Heart right ventricle (tissue), 16 donors: ENCODE measurements around the gene MON1A. TPM values are rescaled to one million over a fixed set of nuclear protein-coding genes. Genes with fewer than 3 reads are reported as not detected.
"Not testable (repeated sequence)": the region's sequence is repeated elsewhere in the genome, so short reads cannot be mapped to it uniquely, and the experiment has no call there.

ENCODE experiments used
- ATAC-seq, 8 donors: fragments of 200-7000 bp; cut with Tn5 transposase; one replicate each; pipeline ENCODE4 v1.9.1; 2020; ENCODE audit warnings: mild to moderate bottlenecking in 8 of 8, moderate library complexity in 8 of 8, moderate number of reproducible peaks in 1 of 8
- DNase-seq, 2 donors: peaks; one replicate each; pipeline ENCODE4 v3.0.0-alpha.2; 2020
- H3K27ac ChIP-seq, 10 donors: fragments of 200-600 bp; sonication (generic) in 2 of 10; one replicate each; pipeline versions ENCODE4 v1.5.0 to v1.8.0; 2020 to 2022; ENCODE audit warnings: mild to moderate bottlenecking in 3 of 10
- H3K27me3 ChIP-seq, 7 donors: fragments of 200-600 bp; one replicate each; pipeline ENCODE4 v1.8.0; 2021 to 2022; ENCODE audit warnings: mild to moderate bottlenecking in 2 of 7
- H3K36me3 ChIP-seq, 9 donors: fragments of 200-600 bp; sonication (generic) in 1 of 9; one replicate each; pipeline versions ENCODE4 v1.5.0 to v1.8.0; 2020 to 2022; ENCODE audit warnings: mild to moderate bottlenecking in 2 of 9
- H3K4me1 ChIP-seq, 9 donors: fragments of 200-600 bp; sonication (generic) in 1 of 9; one replicate each; pipeline versions ENCODE4 v1.5.0 to v1.8.0; 2020 to 2022; ENCODE audit warnings: mild to moderate bottlenecking in 4 of 9
- H3K4me3 ChIP-seq, 10 donors: fragments of 200-600 bp; sonication (generic) in 2 of 10; one replicate each; pipeline versions ENCODE4 v1.5.0 to v1.8.0; 2020 to 2022; ENCODE audit warnings: mild to moderate bottlenecking in 7 of 10, moderate library complexity in 2 of 10
- H3K9me3 ChIP-seq, 11 donors: fragments of 200-600 bp in 10 of 11; sonication (generic) in 2 of 11; one replicate each; pipeline versions ENCODE4 v1.5.0 to v1.8.0; 2013 to 2022; ENCODE audit warnings: mild to moderate bottlenecking in 2 of 11, control low read depth in 1 of 11, moderate library complexity in 1 of 11
- WGBS, 2 donors: extraction: QIAGEN DNeasy Blood & Tissue Kit; methylation state at CpG; one replicate each; pipeline ENCODE4 v1.1.7; 2013; ENCODE audit warnings: inconsistent platforms in 1 of 2; 5-methylcytosine and 5-hydroxymethylcytosine counted together
- intact Hi-C, 10 donors: fragments of 100-400 bp; cut with DNase I; formaldehyde crosslinking; loops; one replicate each; pipeline versions ENCODE4 v1.11.1 to v1.14.2; 2022
- polyA plus RNA-seq, 2 donors: library from polyadenylated mRNA; stranded (reverse); fragments of 200-250 nt; gene quantifications; one replicate each; pipeline ENCODE4 v1.2.3, GENCODE V29; 2013
- total RNA-seq, 10 donors: library from RNA; stranded (reverse); fragmentation: NEBNext Ultra II Directional in 3 of 10; extraction: Animal tissue kit (Norgen Biotek cat#: 25700) in 3 of 10; gene quantifications; one replicate each; pipeline versions ENCODE4 v1.2.1 to v1.2.4, GENCODE V29; 2021 to 2023
- TF ChIP-seq, protein P1 (sequence below), 9 donors: fragments of 200-600 bp; sonication (generic) in 2 of 9; IDR thresholded peaks; one replicate each; pipeline versions ENCODE4 v1.5.0 to v1.8.0; 2021 to 2022; ENCODE audit warnings: antibody characterized with exemption in 9 of 9, mild to moderate bottlenecking in 5 of 9, moderate library complexity in 1 of 9
- donor health status: Arrhythmogenic right ventricular cardiomyopathy.
- donor health status: ischemic (EF 13 %, LVEDD 7.1; RV severe dilation, severe dysfunction).
- donor health status: healthy with polysubstance abuse.
- donor health status: DM: no; HTN: yes; CAD: no.
- donor health status: DM: no; HTN: no; CAD: no.
- donor health status: ischemic (EF 25% LVEDD 6.9; RV normal size, moderate dysfunction).
- donor health status: ischemic (EF 25% LVEDD 5.7; RV mildly dilated, moderate dysfunction).
- donor health status: healthy.
- donor health status: DM: yes; HTN: yes; CAD: no.
- donor health status: Ischemic cardiomyopathy.
- donor health status: ischemic (EF 35%, LVEDD 5.7; RV mildly dilated, moderate dysfunction).
- donor health status: nonischemic (EF 11% LVEDD 7.7; RV severe dilation, severe dysfunction).
- donor health status: DM: yes; HTN: yes; CAD: no.
- donor health status: PGD.
- donor health status: ischemic (EF 29% LVEDD 5.4; RV normal size, mild dysfunction).
- donor health status: nonischemic (EF 23%, LVEDD 6.1; RV moderate dilation, normal function).

The MON1A gene
- total and polyA plus RNA-seq, 12 donors = 5.3 to 10.6 (median 6.7) TPM

DNA sequence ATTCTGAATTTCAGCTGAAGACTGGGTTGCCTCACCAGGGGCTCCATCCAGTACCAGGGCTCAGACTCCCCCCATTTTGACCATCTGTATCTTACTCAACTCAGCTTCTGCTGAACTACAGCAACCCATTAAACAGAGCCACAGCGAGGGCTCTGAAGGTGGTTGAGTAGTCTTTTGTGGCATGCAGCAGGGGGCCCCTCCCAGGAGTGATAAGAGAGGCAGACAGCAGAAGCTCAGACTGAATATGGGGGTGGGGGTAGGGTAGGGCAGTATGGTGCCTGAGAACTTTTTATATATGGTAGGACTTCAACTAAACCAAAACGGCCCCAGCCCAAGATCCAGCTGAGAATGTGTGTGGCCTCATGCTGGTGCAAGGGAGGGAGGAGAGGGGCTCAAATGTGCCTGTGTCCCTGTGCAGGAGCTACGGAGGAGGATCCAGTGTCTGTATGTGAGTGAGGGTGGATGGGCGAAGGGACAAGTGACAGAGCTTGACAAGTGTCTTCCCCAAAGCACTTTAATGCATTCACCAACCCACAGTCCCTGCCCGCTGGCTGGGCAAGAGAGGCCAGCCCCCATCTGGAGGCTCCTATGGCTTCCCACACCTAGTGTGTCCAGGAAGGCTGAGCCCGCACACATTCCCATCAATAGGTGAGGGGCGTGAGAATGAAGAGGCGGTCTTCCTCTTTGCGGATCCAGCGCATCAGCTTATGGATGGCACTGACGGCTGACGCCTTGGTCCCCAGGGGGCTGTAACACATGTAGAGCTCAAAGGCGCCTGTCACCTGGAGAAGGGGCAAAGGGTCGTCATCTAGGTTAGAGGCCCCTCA lies 21.0 kb downstream of the MON1A start:
- no peak overlapping the region for H3K4me3 ChIP-seq
- DNase-seq (no peak), ATAC-seq (no peak)
- intact Hi-C loops = loop anchor here (5.0 to 10.0 kb wide), 9 partner anchors 54 to 371 kb away; partner anchors contain the start of genes INKA1 (in 3 of the 10), CDHR4 (in 1 of the 10), GMPPB (in 1 of the 10) and TRAIP (in 1 of the 10)
- H3K4me1 ChIP-seq = peaks cover 2 to 32% (median 24%) of the 10 kb centered on the region in 9 donors
- 90 to 92% methylated on average over 14 of the region's 14 CpGs for WGBS, 2 donors
- peaks cover 0 to 52% (median 11%) of the 10 kb centered on the region in 9 donors for H3K36me3 ChIP-seq
- H3K9me3 ChIP-seq = no peaks in the 10 kb centered on the region
- TF ChIP-seq, protein P1, sequence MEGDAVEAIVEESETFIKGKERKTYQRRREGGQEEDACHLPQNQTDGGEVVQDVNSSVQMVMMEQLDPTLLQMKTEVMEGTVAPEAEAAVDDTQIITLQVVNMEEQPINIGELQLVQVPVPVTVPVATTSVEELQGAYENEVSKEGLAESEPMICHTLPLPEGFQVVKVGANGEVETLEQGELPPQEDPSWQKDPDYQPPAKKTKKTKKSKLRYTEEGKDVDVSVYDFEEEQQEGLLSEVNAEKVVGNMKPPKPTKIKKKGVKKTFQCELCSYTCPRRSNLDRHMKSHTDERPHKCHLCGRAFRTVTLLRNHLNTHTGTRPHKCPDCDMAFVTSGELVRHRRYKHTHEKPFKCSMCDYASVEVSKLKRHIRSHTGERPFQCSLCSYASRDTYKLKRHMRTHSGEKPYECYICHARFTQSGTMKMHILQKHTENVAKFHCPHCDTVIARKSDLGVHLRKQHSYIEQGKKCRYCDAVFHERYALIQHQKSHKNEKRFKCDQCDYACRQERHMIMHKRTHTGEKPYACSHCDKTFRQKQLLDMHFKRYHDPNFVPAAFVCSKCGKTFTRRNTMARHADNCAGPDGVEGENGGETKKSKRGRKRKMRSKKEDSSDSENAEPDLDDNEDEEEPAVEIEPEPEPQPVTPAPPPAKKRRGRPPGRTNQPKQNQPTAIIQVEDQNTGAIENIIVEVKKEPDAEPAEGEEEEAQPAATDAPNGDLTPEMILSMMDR (IDR thresholded peaks at IDR 0.05) = no peak
- no peaks in the 10 kb centered on the region for H3K27me3 ChIP-seq
- H3K27ac ChIP-seq = no peak overlapping the region

- intact Hi-C loops = loop anchor here (2.0 to 10.0 kb wide), 10 partner anchors 51 to 369 kb away; partner anchors contain the start of genes INKA1 (in 7 of the 10), CDHR4 (in 1 of the 10), GMPPB (in 1 of the 10) and TRAIP (in 1 of the 10)
- WGBS, 2 donors = 18 to 19% methylated on average over 15 of the region's 15 CpGs
- peak; percentile 49 to 54 for DNase-seq
Observed at GRCh38 chr3:49906073-49906743, 23.4 kb downstream of the MON1A start.

DNA sequence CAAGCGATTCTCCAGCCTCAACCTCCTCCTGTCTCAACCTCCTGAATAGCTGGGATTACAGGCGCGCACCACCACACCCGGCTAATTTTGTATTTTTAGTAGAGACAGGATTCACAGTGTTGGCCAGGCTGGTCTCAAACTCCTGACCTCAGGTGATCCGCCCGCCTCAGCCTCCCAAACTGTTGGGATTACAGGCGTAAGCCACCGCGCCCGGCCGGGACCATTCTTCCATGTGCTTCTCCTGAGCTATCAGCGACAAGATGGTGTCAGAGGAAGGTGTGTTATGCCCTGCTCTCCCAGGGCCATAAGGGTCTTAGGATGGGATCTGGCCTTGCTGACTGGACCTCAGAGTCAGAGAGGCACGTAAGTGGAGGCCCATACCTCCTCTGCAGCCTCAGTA lies 25.2 kb downstream of the MON1A start:
- not testable (repeated sequence) for ATAC-seq, H3K27me3 ChIP-seq, DNase-seq, H3K4me3 ChIP-seq, H3K9me3 ChIP-seq
- peaks cover 8 to 61% (median 39%) of the 10 kb centered on the region in 9 donors for H3K4me1 ChIP-seq
- H3K36me3 ChIP-seq = peaks cover 0 to 14% (median 0%) of the 10 kb centered on the region in 9 donors
- intact Hi-C loops = loop anchor here in 8 of 10 donors (1.0 to 10.0 kb wide), 9 partner anchors 42 to 200 kb away; partner anchors contain the start of genes TRAIP (in 4 of the 8) and GMPPB (in 1 of the 8)
- H3K27ac ChIP-seq = peak overlapping the region in 7 of 10 donors; percentile 28 to 80 (median 58)
- 94 to 96% methylated on average over 13 of the region's 13 CpGs for WGBS, 2 donors

More at GRCh38 chr3:49906073-49906743, 23.4 kb downstream of the MON1A start:
- Histone ChIP-seq H3K36me3 (peaks cover 0 to 32% (median 11%) of the 10 kb centered on the region in 9 donors), H3K4me3 (peak overlapping the region in 8 of 10 donors; percentile 0 to 41 (median 34)), H3K9me3 (no peaks in the 10 kb centered on the region), H3K4me1 (peaks cover 8 to 52% (median 30%) of the 10 kb centered on the region in 9 donors), H3K27ac (peak overlapping the region in 8 of 10 donors; percentile 37 to 71 (median 65)), H3K27me3 (no peaks in the 10 kb centered on the region)
- TF ChIP-seq, protein P1 (IDR thresholded peaks at IDR 0.05) = peak; percentile 50 to 90 (median 69)
- peak; percentile 49 to 83 (median 60) for ATAC-seq

DNA sequence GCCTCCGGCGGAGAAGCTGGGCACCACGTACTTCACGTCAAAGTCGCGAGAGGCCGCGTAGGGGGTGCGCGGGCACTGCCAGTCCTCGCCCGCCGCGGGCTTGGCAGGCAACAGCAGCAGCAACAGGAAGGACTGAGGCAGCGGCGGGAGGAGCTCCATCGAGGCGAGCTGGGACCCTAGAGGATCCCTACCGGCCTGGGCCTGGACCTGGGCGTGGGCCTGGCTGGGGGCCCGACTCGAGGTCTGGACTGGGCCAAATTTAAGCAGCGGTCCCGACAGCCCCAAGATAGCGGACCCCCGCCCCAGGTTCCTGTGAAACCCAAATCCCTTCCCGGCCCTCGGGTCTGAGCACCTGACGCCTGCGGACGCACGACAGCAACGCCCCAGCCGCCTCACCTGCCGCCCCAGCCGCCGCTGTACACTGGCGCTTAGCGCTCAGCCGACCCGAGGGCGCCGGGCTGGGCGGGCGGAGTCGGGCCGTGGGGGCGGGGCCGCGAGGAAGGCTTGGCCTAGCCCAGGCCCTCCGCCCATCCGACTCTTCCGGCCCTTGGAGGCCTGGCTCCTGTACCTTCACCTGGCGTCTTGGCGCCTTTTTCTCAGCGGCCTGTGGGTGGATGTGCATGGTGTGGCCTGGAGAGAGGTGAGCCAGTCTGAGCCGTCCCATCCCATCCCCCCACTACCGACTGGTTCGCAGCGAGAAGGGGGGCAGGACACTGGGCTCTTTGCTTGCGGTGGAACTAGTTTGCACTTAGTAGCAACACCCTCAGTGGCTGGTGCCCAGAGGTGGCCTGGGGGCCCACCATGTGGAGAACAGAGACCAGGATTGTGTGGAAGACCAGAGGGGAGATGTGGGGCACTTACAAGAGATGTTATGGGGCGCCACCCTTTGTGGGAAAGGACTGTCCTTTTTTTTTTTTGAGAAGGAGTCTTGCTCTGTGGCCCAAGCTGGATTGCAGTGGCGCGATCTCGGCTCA lies 25.9 kb downstream of the MON1A start, which contains the start of gene MST1R:
MST1R (minus strand) TSS at position 423 of the 974 bp plus-strand sequence; CDS start at position 159, 264 bp downstream.
- H3K4me3 ChIP-seq = peak within 1 kb of the TSS; percentile 18 to 60 (median 46)
- peaks cover 8 to 61% (median 39%) of the 10 kb centered on the region in 9 donors for H3K4me1 ChIP-seq
- TF ChIP-seq, protein P1 (IDR thresholded peaks at IDR 0.05) = no peak
- H3K9me3 ChIP-seq = no peaks in the 10 kb centered on the region
- peak within 1 kb of the TSS in 9 of 10 donors; percentile 28 to 80 (median 58) for H3K27ac ChIP-seq
- H3K27me3 ChIP-seq = no peaks in the 10 kb centered on the region
- 28 to 36% methylated on average over 65 of the region's 65 CpGs for WGBS, 2 donors
- H3K36me3 ChIP-seq = peaks cover 0 to 7% (median 0%) of the 10 kb centered on the region in 9 donors
- ATAC-seq = peak; percentile 72 to 92 (median 84)
- peak; percentile 66 to 81 for DNase-seq
- intact Hi-C loops = loop anchor here in 8 of 10 donors (1.0 to 10.0 kb wide), 10 partner anchors 41 to 199 kb away; partner anchors contain the start of genes TRAIP (in 4 of the 8), GMPPB (in 1 of the 8) and INKA1 (in 1 of the 8)
